ENCODE data around the gene DNER.

The DNER gene

GRCh38 chr2:229488232-229488631, 226.1 kb downstream of the DNER start:
- DNase-seq (ENCODE audit: low read depth): no peak
- no peak for TF ChIP-seq CTCF (IDR thresholded peaks at IDR 0.05; ENCODE audit: control insufficient read depth, extremely low read depth, insufficient read depth)
- H3K4me3 ChIP-seq (ENCODE audit: low read depth, low read length): no peak overlapping the region

GRCh38 chr2:229486673-229487072, 227.7 kb downstream of the DNER start:
- no peak overlapping the region for H3K4me3 ChIP-seq (ENCODE audit: low read depth, low read length)
- DNase-seq (ENCODE audit: low read depth): no peak
- TF ChIP-seq CTCF (IDR thresholded peaks at IDR 0.05; ENCODE audit: control insufficient read depth, extremely low read depth, insufficient read depth): no peak

- no peak overlapping the region for H3K4me3 ChIP-seq (ENCODE audit: low read depth, low read length)
- no peak for TF ChIP-seq CTCF (IDR thresholded peaks at IDR 0.05; ENCODE audit: control insufficient read depth, extremely low read depth, insufficient read depth)
Observed at GRCh38 chr2:229485857-229486256, 228.5 kb downstream of the DNER start.

GRCh38 chr2:229477269-229477755, 237.0 kb downstream of the DNER start:
- no peak for TF ChIP-seq CTCF (IDR thresholded peaks at IDR 0.05; ENCODE audit: control insufficient read depth, extremely low read depth, insufficient read depth)
- no peak overlapping the region for H3K4me3 ChIP-seq (ENCODE audit: low read depth, low read length)
- DNase-seq (ENCODE audit: low read depth): no peak

More at GRCh38 chr2:229485857-229486256, 228.5 kb downstream of the DNER start:
- DNase-seq (ENCODE audit: low read depth): no peak

GRCh38 chr2:229475778-229476177, 238.6 kb downstream of the DNER start:
- no peak overlapping the region for H3K4me3 ChIP-seq (ENCODE audit: low read depth, low read length)
- TF ChIP-seq CTCF (IDR thresholded peaks at IDR 0.05; ENCODE audit: control insufficient read depth, extremely low read depth, insufficient read depth): no peak
- DNase-seq (ENCODE audit: low read depth): no peak

- no peak overlapping the region for H3K4me3 ChIP-seq (ENCODE audit: low read depth, low read length)
- DNase-seq (ENCODE audit: low read depth): no peak
- TF ChIP-seq CTCF (IDR thresholded peaks at IDR 0.05; ENCODE audit: control insufficient read depth, extremely low read depth, insufficient read depth): no peak
Observed at GRCh38 chr2:229474125-229474524, 240.2 kb downstream of the DNER start.

- no peak overlapping the region for H3K4me3 ChIP-seq (ENCODE audit: low read depth, low read length)
- DNase-seq (ENCODE audit: low read depth): no peak
- TF ChIP-seq CTCF (IDR thresholded peaks at IDR 0.05; ENCODE audit: control insufficient read depth, extremely low read depth, insufficient read depth): no peak
Observed at GRCh38 chr2:229470781-229471180, 243.6 kb downstream of the DNER start.

Measured in LNCaP clone FGC (cell line).